ENCODE data around the gene SLU7. TPM values are rescaled to one million over a fixed set of nuclear protein-coding genes. Genes with fewer than 3 reads are reported as not detected.

The SLU7 gene
- total RNA-seq, 1 donor from 2014 or later = 41.2 TPM

GRCh38 chr5:160453751-160454150 lies 34.9 kb upstream of the SLU7 start:
- DNase-seq (ENCODE audit: low read depth) = no peak
- no peaks in the 10 kb centered on the region for H3K27me3 ChIP-seq (ENCODE audit: control insufficient read depth, insufficient read depth, low read length)
- H3K36me3 ChIP-seq (ENCODE audit: control insufficient read depth, insufficient read depth, low read length) = no peaks in the 10 kb centered on the region
- H3K4me3 ChIP-seq (ENCODE audit: low read depth, low read length) = no peak overlapping the region
- no peak for TF ChIP-seq CTCF (IDR thresholded peaks at IDR 0.05; ENCODE audit: insufficient read depth, low read length, poor library complexity, severe bottlenecking)

GRCh38 chr5:160452795-160453194 lies 33.9 kb upstream of the SLU7 start:
- TF ChIP-seq CTCF (IDR thresholded peaks at IDR 0.05; ENCODE audit: insufficient read depth, low read length, poor library complexity, severe bottlenecking) = no peak
- H3K4me3 ChIP-seq (ENCODE audit: low read depth, low read length) = no peak overlapping the region
- no peaks in the 10 kb centered on the region for H3K36me3 ChIP-seq (ENCODE audit: control insufficient read depth, insufficient read depth, low read length)
- H3K27me3 ChIP-seq (ENCODE audit: control insufficient read depth, insufficient read depth, low read length) = no peaks in the 10 kb centered on the region
- DNase-seq (ENCODE audit: low read depth) = no peak

- Histone ChIP-seq H3K27me3 (ENCODE audit: control insufficient read depth, insufficient read depth, low read length) (no peaks in the 10 kb centered on the region), H3K36me3 (ENCODE audit: control insufficient read depth, insufficient read depth, low read length) (no peaks in the 10 kb centered on the region), H3K4me3 (ENCODE audit: low read depth, low read length) (no peak overlapping the region)
- DNase-seq (ENCODE audit: low read depth) = no peak
- TF ChIP-seq CTCF (IDR thresholded peaks at IDR 0.05; ENCODE audit: insufficient read depth, low read length, poor library complexity, severe bottlenecking) = no peak
Observed at GRCh38 chr5:160452036-160452435, 33.2 kb upstream of the SLU7 start.

- H3K4me3 ChIP-seq (ENCODE audit: low read depth, low read length) = no peak overlapping the region
- no peak for TF ChIP-seq CTCF (IDR thresholded peaks at IDR 0.05; ENCODE audit: insufficient read depth, low read length, poor library complexity, severe bottlenecking)
- DNase-seq (ENCODE audit: low read depth) = no peak
Observed at GRCh38 chr5:160451281-160451680, 32.4 kb upstream of the SLU7 start.

GRCh38 chr5:160450164-160450932 lies 31.5 kb upstream of the SLU7 start:
- no peak for TF ChIP-seq CTCF (IDR thresholded peaks at IDR 0.05; ENCODE audit: insufficient read depth, low read length, poor library complexity, severe bottlenecking)
- DNase-seq (ENCODE audit: low read depth) = no peak
- Histone ChIP-seq H3K27me3 (ENCODE audit: control insufficient read depth, insufficient read depth, low read length) (no peaks in the 10 kb centered on the region), H3K4me3 (ENCODE audit: low read depth, low read length) (no peak overlapping the region), H3K36me3 (ENCODE audit: control insufficient read depth, insufficient read depth, low read length) (no peaks in the 10 kb centered on the region)

More at GRCh38 chr5:160451281-160451680, 32.4 kb upstream of the SLU7 start:
- Histone ChIP-seq H3K27me3 (ENCODE audit: control insufficient read depth, insufficient read depth, low read length) (no peaks in the 10 kb centered on the region), H3K36me3 (ENCODE audit: control insufficient read depth, insufficient read depth, low read length) (no peaks in the 10 kb centered on the region)

GRCh38 chr5:160449458-160449857 lies 30.6 kb upstream of the SLU7 start:
- Histone ChIP-seq H3K36me3 (ENCODE audit: control insufficient read depth, insufficient read depth, low read length) (no peaks in the 10 kb centered on the region), H3K4me3 (ENCODE audit: low read depth, low read length) (no peak overlapping the region), H3K27me3 (ENCODE audit: control insufficient read depth, insufficient read depth, low read length) (no peaks in the 10 kb centered on the region)
- no peak for DNase-seq (ENCODE audit: low read depth)
- TF ChIP-seq CTCF (IDR thresholded peaks at IDR 0.05; ENCODE audit: insufficient read depth, low read length, poor library complexity, severe bottlenecking) = no peak

Data from kidney epithelial cell (primary cell).